H9 (cell line): ENCODE data around the gene EDEM1. TPM values are rescaled to one million over a fixed set of nuclear protein-coding genes. Genes with fewer than 3 reads are reported as not detected.
A peak's percentile ranks its signal among the peaks of the same experiment; 100 is the strongest.

Experiments
- DNase-seq: peaks from one replicate; pipeline ENCODE4 v3.0.0-alpha.2; 2017
- H2AFZ ChIP-seq: one replicate; pipeline ENCODE4 v1.6.1; 2013; ENCODE audit warnings: mild to moderate bottlenecking, low read length, control low read depth, moderate library complexity
- H2AK5ac ChIP-seq: 2 replicates; pipeline ENCODE4 v1.6.1; 2013; ENCODE audit warnings: low read length, control low read depth, mixed read lengths; ENCODE audit not compliant: insufficient read length
- H2BK120ac ChIP-seq: one replicate; pipeline ENCODE4 v1.6.1; 2013; ENCODE audit warnings: low read depth, mild to moderate bottlenecking, low read length, control low read depth, inconsistent platforms; ENCODE audit not compliant: poor library complexity, severe bottlenecking
- H2BK12ac ChIP-seq: 2 replicates; pipeline ENCODE4 v1.6.1; 2013; ENCODE audit warnings: low read length, control low read depth, mixed read lengths, low read depth; ENCODE audit not compliant: insufficient read length
- H2BK15ac ChIP-seq: 2 replicates; pipeline ENCODE4 v1.6.1; 2013; ENCODE audit warnings: low read depth, low read length, control low read depth
- H2BK20ac ChIP-seq: one replicate; pipeline ENCODE4 v1.6.1; 2013; ENCODE audit warnings: low read depth, mild to moderate bottlenecking, low read length, control low read depth, inconsistent platforms; ENCODE audit not compliant: poor library complexity, severe bottlenecking
- H2BK5ac ChIP-seq: 2 replicates; pipeline ENCODE4 v1.6.1; 2013; ENCODE audit warnings: low read length, control low read depth, mixed read lengths; ENCODE audit not compliant: insufficient read length
- H3K14ac ChIP-seq: 2 replicates; pipeline ENCODE4 v1.6.1; 2013; ENCODE audit warnings: low read length, control low read depth; ENCODE audit not compliant: insufficient read depth
- H3K18ac ChIP-seq: 2 replicates; pipeline ENCODE4 v1.6.1; 2013; ENCODE audit warnings: low read depth, mild to moderate bottlenecking, mixed read lengths, low read length, control low read depth; ENCODE audit not compliant: insufficient read length
- H3K23ac ChIP-seq: 2 replicates; pipeline ENCODE4 v1.6.1; 2013; ENCODE audit warnings: low read length, control low read depth, mixed read lengths, low read depth; ENCODE audit not compliant: insufficient read length
- H3K23me2 ChIP-seq: 2 replicates; pipeline ENCODE4 v1.6.1; 2013; ENCODE audit warnings: low read depth, mild to moderate bottlenecking, mixed read lengths, low read length, control low read depth; ENCODE audit not compliant: insufficient read length, poor library complexity, severe bottlenecking
- H3K27ac ChIP-seq: 2 replicates; pipeline ENCODE4 v1.5.1; 2013; ENCODE audit warnings: low read length, control low read depth, mixed read lengths, low read depth; ENCODE audit not compliant: insufficient read length
- H3K27me3 ChIP-seq: 2 replicates; pipeline ENCODE4 v1.6.1; 2013; ENCODE audit warnings: low read length, control low read depth, inconsistent platforms; ENCODE audit not compliant: insufficient read depth
- H3K4ac ChIP-seq: 2 replicates; pipeline ENCODE4 v1.6.1; 2013; ENCODE audit warnings: low read depth, mild to moderate bottlenecking, control low read depth, inconsistent platforms, low read length, moderate library complexity
- H3K4me1 ChIP-seq: 2 replicates; pipeline ENCODE4 v1.6.1; 2013; ENCODE audit warnings: low read length, control low read depth, inconsistent platforms; ENCODE audit not compliant: insufficient read depth
- H3K4me2 ChIP-seq: 2 replicates; pipeline ENCODE4 v1.6.1; 2013; ENCODE audit warnings: low read length, control low read depth, mixed read lengths; ENCODE audit not compliant: insufficient read length, insufficient read depth
- H3K56ac ChIP-seq: 2 replicates; pipeline ENCODE4 v1.6.1; 2013; ENCODE audit warnings: low read depth, mild to moderate bottlenecking, mixed read lengths, low read length, control low read depth; ENCODE audit not compliant: insufficient read length
- H3K79me1 ChIP-seq: 2 replicates; pipeline ENCODE4 v1.6.1; 2013; ENCODE audit warnings: low read depth, mild to moderate bottlenecking, moderate library complexity, low read length, control low read depth, inconsistent platforms; ENCODE audit not compliant: insufficient read depth, poor library complexity, severe bottlenecking
- H3K79me2 ChIP-seq: 2 replicates; pipeline ENCODE4 v1.6.1; 2013; ENCODE audit warnings: low read length, control low read depth, inconsistent platforms; ENCODE audit not compliant: insufficient read depth
- H3K9ac ChIP-seq: 2 replicates; pipeline ENCODE4 v1.6.1; 2013; ENCODE audit warnings: low read length, control low read depth, mixed read lengths; ENCODE audit not compliant: insufficient read length; ENCODE audit errors: extremely low read depth
- H3K9me3 ChIP-seq: one replicate; pipeline ENCODE4 v1.6.1; 2013; ENCODE audit warnings: low read depth, low read length, inconsistent platforms; ENCODE audit not compliant: control insufficient read depth
- H3T11ph ChIP-seq: one replicate; pipeline ENCODE4 v1.6.1; 2013; ENCODE audit warnings: mild to moderate bottlenecking, low read length, control low read depth, inconsistent platforms
- H4K20me1 ChIP-seq: one replicate; pipeline ENCODE4 v1.6.1; 2013; ENCODE audit not compliant: control insufficient read depth, insufficient read length, insufficient read depth
- H4K5ac ChIP-seq: 2 replicates; pipeline ENCODE4 v1.6.1; 2013; ENCODE audit warnings: low read depth, mild to moderate bottlenecking, mixed read lengths, low read length, control low read depth; ENCODE audit not compliant: insufficient read length
- H4K8ac ChIP-seq: replicated peaks from 2 replicates; pipeline ENCODE4 v1.6.1; 2013; ENCODE audit warnings: low read length, control low read depth, mixed read lengths, low read depth; ENCODE audit not compliant: insufficient read length
- H4K91ac ChIP-seq: 2 replicates; pipeline ENCODE4 v1.6.1; 2013; ENCODE audit warnings: low read depth, mild to moderate bottlenecking, moderate library complexity, mixed read lengths, low read length, control low read depth; ENCODE audit not compliant: insufficient read length
- H3K27ac Mint-ChIP-seq, 3 experiments: 2 replicates in 2 of 3; 3 replicates in 1 of 3; pipeline ENCODE4 v1.8.0; 2020 to 2021; ENCODE audit warnings: mixed read lengths in 3 of 3, mild to moderate bottlenecking in 1 of 3, moderate library complexity in 1 of 3
- H3K27me3 Mint-ChIP-seq: 2 replicates; pipeline ENCODE4 v1.8.0; 2021; ENCODE audit warnings: low read depth, mild to moderate bottlenecking, moderate library complexity, mixed read lengths
- H3K36me3 Mint-ChIP-seq, 3 experiments: 2 replicates in 2 of 3; 3 replicates in 1 of 3; pipeline ENCODE4 v1.8.0; 2020 to 2021; ENCODE audit warnings: low read depth in 3 of 3, mixed read lengths in 3 of 3; ENCODE audit not compliant: insufficient read depth in 1 of 3
- H3K4me1 Mint-ChIP-seq, 2 experiments: 2 replicates each; pipeline ENCODE4 v1.8.0; 2020; ENCODE audit warnings: mixed read lengths in 2 of 2
- H3K4me3 Mint-ChIP-seq, 2 experiments: 2 replicates in 1 of 2; 3 replicates in 1 of 2; pipeline ENCODE4 v1.8.0; 2020 to 2021; ENCODE audit warnings: mild to moderate bottlenecking in 2 of 2, mixed read lengths in 2 of 2, moderate library complexity in 1 of 2
- H3K9me3 Mint-ChIP-seq, 2 experiments: 2 replicates in 1 of 2; 3 replicates in 1 of 2; pipeline ENCODE4 v1.8.0; 2020; ENCODE audit warnings: mild to moderate bottlenecking in 2 of 2, mixed read lengths in 2 of 2, moderate library complexity in 1 of 2
- CTCF ChIP-seq: fragments of 200-600 bp; sonication (generic); conservative IDR thresholded peaks from 3 replicates; pipeline ENCODE4 v1.8.0; 2021; ENCODE audit warnings: antibody characterized with exemption, mild to moderate bottlenecking
- WGBS: extraction: QIAGEN DNeasy Blood & Tissue Kit; methylation state at CpG from one replicate; pipeline ENCODE4 v1.1.7; 2013; ENCODE audit warnings: missing lambda C conversion rate, low lambda C conversion rate, mixed read lengths; ENCODE audit not compliant: insufficient read length; ENCODE audit errors: extremely low coverage; 5-methylcytosine and 5-hydroxymethylcytosine counted together
- total RNA-seq: library from RNA; stranded (reverse); gene quantifications from 2 replicates; pipeline ENCODE4 v1.2.1, GENCODE V29; 2021

The EDEM1 gene
- total RNA-seq, 1 experiment from 2014 or later: 11.7 TPM

DNA sequence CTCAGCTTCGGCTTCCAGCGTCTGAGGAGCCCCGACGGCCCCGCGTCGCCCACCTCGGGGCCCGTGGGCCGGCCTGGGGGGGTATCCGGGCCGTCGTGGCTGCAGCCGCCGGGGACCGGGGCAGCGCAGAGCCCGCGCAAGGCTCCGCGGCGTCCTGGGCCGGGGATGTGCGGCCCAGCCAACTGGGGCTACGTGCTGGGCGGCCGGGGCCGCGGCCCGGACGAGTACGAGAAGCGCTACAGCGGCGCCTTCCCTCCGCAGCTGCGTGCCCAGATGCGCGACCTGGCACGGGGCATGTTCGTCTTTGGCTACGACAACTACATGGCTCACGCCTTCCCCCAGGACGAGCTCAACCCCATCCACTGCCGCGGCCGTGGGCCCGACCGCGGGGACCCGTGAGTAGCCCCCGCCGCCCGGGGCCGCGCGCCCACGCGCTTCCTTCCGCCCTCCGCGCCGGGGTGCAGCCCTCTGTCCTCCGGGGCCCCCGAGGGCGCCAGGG is 462 bp downstream of the EDEM1 start:
- H3K36me3 Mint-ChIP-seq: peaks cover 5 to 8% (median 6%) of the 10 kb centered on the region in 3 experiments; a peak in 6 of 7 replicates
- no CpG with 5 or more reads among the region's 66 CpGs for WGBS
- H3K27me3 Mint-ChIP-seq: peaks cover 5% of the 10 kb centered on the region

More for the DNA sequence above, 462 bp downstream of the EDEM1 start:
- Mint-ChIP-seq H3K27ac (no peak overlapping the region; a peak in 1 of 7 replicates), H3K9me3 (no peaks in the 10 kb centered on the region), H3K4me3 (peak overlapping the region; percentile 88 to 97), H3K4me1 (peaks cover 28 to 41% of the 10 kb centered on the region in 2 experiments)
- no peaks in the 10 kb centered on the region for H3K9me3 ChIP-seq
- H3K23ac ChIP-seq: no peak overlapping the region
- peak; percentile 41 for DNase-seq
- H3K4me2 ChIP-seq: peak overlapping the region; percentile 76
- no peak overlapping the region for H4K8ac ChIP-seq
- peak overlapping the region; percentile 40 for H3K9ac ChIP-seq
- no peak overlapping the region for H2BK120ac ChIP-seq
- H2BK20ac ChIP-seq: no peak overlapping the region
- no peaks in the 10 kb centered on the region for H3K27me3 ChIP-seq
- no peak overlapping the region for H3K56ac ChIP-seq
- no peak overlapping the region for H3K4ac ChIP-seq
- H2BK12ac ChIP-seq: no peak overlapping the region
- H2BK5ac ChIP-seq: no peak overlapping the region
- H3K27ac ChIP-seq: no peak overlapping the region
- peaks cover 11% of the 10 kb centered on the region; the same call in 1 of the 2 replicates for H3K79me2 ChIP-seq
- peaks cover 6% of the 10 kb centered on the region; the same call in 1 of the 2 replicates for H3K4me1 ChIP-seq
- peak overlapping the region; percentile 23; the same call in 1 of the 2 replicates for H3K14ac ChIP-seq
- TF ChIP-seq CTCF: no peak
- no peak overlapping the region for H2AK5ac ChIP-seq
- no peaks in the 10 kb centered on the region for H3K79me1 ChIP-seq
- no peak overlapping the region for H4K5ac ChIP-seq
- H2BK15ac ChIP-seq: no peak overlapping the region
- H4K91ac ChIP-seq: no peak overlapping the region
- H2AFZ ChIP-seq: no peak overlapping the region
- no peak overlapping the region for H3T11ph ChIP-seq
- peaks cover 10% of the 10 kb centered on the region for H3K23me2 ChIP-seq
- no peak overlapping the region for H3K18ac ChIP-seq
- no peaks in the 10 kb centered on the region for H4K20me1 ChIP-seq
